K562 (cell line): ENCODE measurements around the gene LRRTM4. TPM values are rescaled to one million over a fixed set of nuclear protein-coding genes. Genes with fewer than 3 reads are reported as not detected.

Experiments used
- polyA plus RNA-seq, 8 experiments: library from polyadenylated mRNA; depleted of rRNA in 4 of 8; stranded (reverse) in 5 of 8; unstranded in 3 of 8; fragments of >200 nt; fragmentation: Nextera tagmentation in 2 of 8; fragmentation: Illumina TruSeq in 1 of 8; extraction: Ambion mirVana in 2 of 8; extraction: Trizol in 1 of 8; gene quantifications; 2 replicates each; pipeline versions ENCODE4 v1.2.1 to v1.2.3, GENCODE V29; 2011 to 2014; ENCODE audit warnings: inconsistent platforms in 1 of 8, missing spikeins in 1 of 8
- small RNA-seq: library from RNA; depleted of rRNA; stranded (forward); fragments of <200 nt; gene quantifications from one replicate; pipeline ENCODE3, GENCODE V24; 2014
- total RNA-seq, 7 experiments: library from RNA; depleted of rRNA in 6 of 7; stranded (reverse); fragments of >200 nt in 6 of 7; fragmentation: Illumina TruSeq in 2 of 7; extraction: Trizol in 2 of 7; gene quantifications; 2 replicates each; pipeline versions ENCODE4 v1.2.1 to v1.2.3, GENCODE V29; 2011 to 2021; ENCODE audit warnings: low replicate concordance in 1 of 7

The LRRTM4 gene
- total and polyA plus RNA-seq, 9 of the 15 experiments (the other 6 are each of a cell fraction or from before 2014, with no cell fraction given): 0.04 TPM; not detected in 6

Small RNAs within 50 kb of the gene (small RNA-seq; reads per million reads assigned to genes)
- 3.3 reads per million, percentile 89 among the genes with 10 or more reads in this experiment for gene RNA5SP98
